Esophagus muscularis mucosa (tissue), 3 donors: ENCODE data around the gene TINCR.

Experiments
- POLR2A ChIP-seq: fragments of 450-650 bp; IDR thresholded peaks from one replicate; pipeline ENCODE4 v1.6.1; 2017; ENCODE audit warnings: antibody characterized with exemption, moderate library complexity, mild to moderate bottlenecking, low read depth
- TF ChIP-seq, protein P1 (sequence below), 3 experiments: fragments of 200-600 bp in 2 of 3; fragments of 450-650 bp in 1 of 3; sonication (generic) in 2 of 3; IDR thresholded peaks; one replicate each; pipeline ENCODE4 v1.5.1; 2017 to 2019; ENCODE audit warnings: antibody characterized with exemption in 3 of 3, mild to moderate bottlenecking in 2 of 3, moderate library complexity in 1 of 3

- TF ChIP-seq, protein P1, sequence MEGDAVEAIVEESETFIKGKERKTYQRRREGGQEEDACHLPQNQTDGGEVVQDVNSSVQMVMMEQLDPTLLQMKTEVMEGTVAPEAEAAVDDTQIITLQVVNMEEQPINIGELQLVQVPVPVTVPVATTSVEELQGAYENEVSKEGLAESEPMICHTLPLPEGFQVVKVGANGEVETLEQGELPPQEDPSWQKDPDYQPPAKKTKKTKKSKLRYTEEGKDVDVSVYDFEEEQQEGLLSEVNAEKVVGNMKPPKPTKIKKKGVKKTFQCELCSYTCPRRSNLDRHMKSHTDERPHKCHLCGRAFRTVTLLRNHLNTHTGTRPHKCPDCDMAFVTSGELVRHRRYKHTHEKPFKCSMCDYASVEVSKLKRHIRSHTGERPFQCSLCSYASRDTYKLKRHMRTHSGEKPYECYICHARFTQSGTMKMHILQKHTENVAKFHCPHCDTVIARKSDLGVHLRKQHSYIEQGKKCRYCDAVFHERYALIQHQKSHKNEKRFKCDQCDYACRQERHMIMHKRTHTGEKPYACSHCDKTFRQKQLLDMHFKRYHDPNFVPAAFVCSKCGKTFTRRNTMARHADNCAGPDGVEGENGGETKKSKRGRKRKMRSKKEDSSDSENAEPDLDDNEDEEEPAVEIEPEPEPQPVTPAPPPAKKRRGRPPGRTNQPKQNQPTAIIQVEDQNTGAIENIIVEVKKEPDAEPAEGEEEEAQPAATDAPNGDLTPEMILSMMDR (IDR thresholded peaks at IDR 0.05) = no peak
- no peak for TF ChIP-seq POLR2A
Observed at GRCh38 chr19:5537870-5538269, 29.9 kb downstream of the TINCR start.
